Endothelial cell of umbilical vein (primary cell): Measurements from ENCODE around the gene CCDC172.

Experiments used
- FOS ChIP-seq: IDR thresholded peaks from 2 replicates; pipeline ENCODE4 v1.6.1; 2011; ENCODE audit warnings: mild to moderate bottlenecking, low read length, moderate library complexity, borderline replicate concordance; ENCODE audit not compliant: insufficient read depth
- MYC ChIP-seq: IDR thresholded peaks from one replicate; pipeline ENCODE4 v1.6.1; 2011; ENCODE audit warnings: mild to moderate bottlenecking, low read depth, low read length
- POLR2A ChIP-seq: IDR thresholded peaks from 2 replicates; pipeline ENCODE4 v1.6.1; 2012; ENCODE audit warnings: low read depth, mild to moderate bottlenecking, control low read depth, low read length
- TF ChIP-seq, protein P1 (sequence below), 2 donors: IDR thresholded peaks; 1 replicate in 1 of 2; 2 replicates in 1 of 2; pipeline ENCODE4 v1.5.1; 2011; ENCODE audit warnings: low read length in 2 of 2, mild to moderate bottlenecking in 2 of 2, moderate library complexity in 2 of 2, control low read depth in 1 of 2, inconsistent platforms in 1 of 2, low read depth in 1 of 2; ENCODE audit not compliant: insufficient read depth in 1 of 2; ENCODE audit errors: extremely low read depth in 1 of 2

DNA sequence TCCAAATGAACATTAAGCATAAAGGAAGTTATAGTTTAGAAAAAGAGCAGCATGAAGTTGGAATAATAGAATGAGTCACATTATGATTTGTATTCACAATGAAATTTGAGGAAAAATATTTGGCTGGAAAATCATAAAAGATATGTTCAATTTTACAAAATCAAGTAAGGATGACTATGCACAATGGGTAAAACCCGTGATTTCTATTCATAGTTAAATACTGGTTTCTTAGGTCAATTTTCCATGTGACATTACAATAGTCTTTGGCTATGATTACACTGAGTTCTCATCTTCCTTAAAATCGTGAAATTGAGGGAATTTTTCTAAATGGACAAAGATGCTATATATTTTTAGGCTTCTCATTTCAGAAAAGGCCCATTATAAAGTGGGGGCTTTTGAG, 17.4 kb upstream of the CCDC172 start:
- TF ChIP-seq, protein P1, sequence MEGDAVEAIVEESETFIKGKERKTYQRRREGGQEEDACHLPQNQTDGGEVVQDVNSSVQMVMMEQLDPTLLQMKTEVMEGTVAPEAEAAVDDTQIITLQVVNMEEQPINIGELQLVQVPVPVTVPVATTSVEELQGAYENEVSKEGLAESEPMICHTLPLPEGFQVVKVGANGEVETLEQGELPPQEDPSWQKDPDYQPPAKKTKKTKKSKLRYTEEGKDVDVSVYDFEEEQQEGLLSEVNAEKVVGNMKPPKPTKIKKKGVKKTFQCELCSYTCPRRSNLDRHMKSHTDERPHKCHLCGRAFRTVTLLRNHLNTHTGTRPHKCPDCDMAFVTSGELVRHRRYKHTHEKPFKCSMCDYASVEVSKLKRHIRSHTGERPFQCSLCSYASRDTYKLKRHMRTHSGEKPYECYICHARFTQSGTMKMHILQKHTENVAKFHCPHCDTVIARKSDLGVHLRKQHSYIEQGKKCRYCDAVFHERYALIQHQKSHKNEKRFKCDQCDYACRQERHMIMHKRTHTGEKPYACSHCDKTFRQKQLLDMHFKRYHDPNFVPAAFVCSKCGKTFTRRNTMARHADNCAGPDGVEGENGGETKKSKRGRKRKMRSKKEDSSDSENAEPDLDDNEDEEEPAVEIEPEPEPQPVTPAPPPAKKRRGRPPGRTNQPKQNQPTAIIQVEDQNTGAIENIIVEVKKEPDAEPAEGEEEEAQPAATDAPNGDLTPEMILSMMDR (IDR thresholded peaks at IDR 0.05; ENCODE audit: extremely low read depth in 1 of 2, insufficient read depth in 1 of 2, low read depth in 1 of 2, low read length in 2 of 2) = no peak
- TF ChIP-seq FOS (no peak), POLR2A (no peak), MYC (no peak)
